SK-N-SH (cell line): ENCODE data around the gene CCL27.

ENCODE experiments used
- CTCF ChIP-seq: fragments of 200-600 bp; sonication (generic); IDR thresholded peaks from 2 replicates; pipeline ENCODE4 v1.6.1; 2017; ENCODE audit warnings: antibody characterized with exemption, mild to moderate bottlenecking, moderate library complexity
- ELF1 ChIP-seq: IDR thresholded peaks from 2 replicates; pipeline ENCODE4 v1.4.0; 2012
- EP300 ChIP-seq, 2 experiments: IDR thresholded peaks; 2 replicates each; pipeline versions ENCODE4 v1.4.0 to v1.6.1; 2012; ENCODE audit warnings: borderline replicate concordance in 1 of 2, low read depth in 1 of 2, low read length in 1 of 2
- EZH2phosphoT487 ChIP-seq: fragments of 200-600 bp; sonication (generic); IDR thresholded peaks from 2 replicates; pipeline ENCODE4 v1.6.1; 2017; ENCODE audit warnings: low read depth, mixed run types, mild to moderate bottlenecking, antibody characterized with exemption, moderate library complexity, borderline replicate concordance
- FOXM1 ChIP-seq: IDR thresholded peaks from 2 replicates; pipeline ENCODE4 v1.4.0; 2012; ENCODE audit warnings: low read depth, mild to moderate bottlenecking
- GABPA ChIP-seq: IDR thresholded peaks from 2 replicates; pipeline ENCODE4 v1.4.0; 2012; ENCODE audit warnings: low read depth, mild to moderate bottlenecking
- MXI1 ChIP-seq: IDR thresholded peaks from 2 replicates; pipeline ENCODE4 v1.6.1; 2012; ENCODE audit warnings: mild to moderate bottlenecking, low read depth, low read length, improper control_type of control experiment
- PBX3 ChIP-seq: IDR thresholded peaks from 2 replicates; pipeline ENCODE4; 2012
- RAD21 ChIP-seq: IDR thresholded peaks from 2 replicates; pipeline ENCODE4 v1.6.1; 2012; ENCODE audit warnings: mild to moderate bottlenecking, low read length
- REST ChIP-seq: IDR thresholded peaks from 2 replicates; pipeline ENCODE4 v1.6.1; 2012; ENCODE audit warnings: mild to moderate bottlenecking, low read depth, low read length, moderate library complexity
- RXRA ChIP-seq: IDR thresholded peaks from 2 replicates; pipeline ENCODE4 v1.4.0; 2012; ENCODE audit warnings: low read depth, mild to moderate bottlenecking, borderline replicate concordance
- SMC3 ChIP-seq: IDR thresholded peaks from 2 replicates; pipeline ENCODE4 v1.6.1; 2012; ENCODE audit warnings: low read depth, low read length, improper control_type of control experiment
- TCF12 ChIP-seq: IDR thresholded peaks from 2 replicates; pipeline ENCODE4 v1.4.0; 2012
- YY1 ChIP-seq: IDR thresholded peaks from 2 replicates; pipeline ENCODE4 v1.4.0; 2012; ENCODE audit warnings: low read depth, mild to moderate bottlenecking

- TF ChIP-seq CTCF = no peak
- no peak for TF ChIP-seq TCF12
- TF ChIP-seq SMC3 = no peak
- no peak for TF ChIP-seq RXRA
- no peak for TF ChIP-seq FOXM1
- TF ChIP-seq REST = no peak
- no peak for TF ChIP-seq EP300 (IDR thresholded peaks at IDR 0.05; ENCODE audit: borderline replicate concordance in 1 of 2, low read depth in 1 of 2, low read length in 1 of 2)
- TF ChIP-seq PBX3 = no peak
- TF ChIP-seq ELF1 = no peak
- no peak for TF ChIP-seq GABPA
- TF ChIP-seq MXI1 = no peak
- TF ChIP-seq RAD21 = no peak
- no peak for TF ChIP-seq EZH2phosphoT487
- no peak for TF ChIP-seq YY1
Measured at GRCh38 chr9:34656992-34657391, 5.5 kb downstream of the CCL27 start.
